HT-29 (cell line): ENCODE data around the gene HDGFL1. TPM values are rescaled to one million over a fixed set of nuclear protein-coding genes. Genes with fewer than 3 reads are reported as not detected.

Experiments
- DNase-seq: peaks from one replicate; pipeline ENCODE4 v3.0.0-alpha.2; 2015; ENCODE audit warnings: low spot score
- total RNA-seq: library from RNA; depleted of rRNA; stranded (reverse); fragments of >200 nt; shearing (Covaris generic); gene quantifications from 2 replicates; pipeline ENCODE4 v1.2.3, GENCODE V29; 2014

The HDGFL1 gene
- total RNA-seq, 1 experiment from 2014 or later = not detected

DNA sequence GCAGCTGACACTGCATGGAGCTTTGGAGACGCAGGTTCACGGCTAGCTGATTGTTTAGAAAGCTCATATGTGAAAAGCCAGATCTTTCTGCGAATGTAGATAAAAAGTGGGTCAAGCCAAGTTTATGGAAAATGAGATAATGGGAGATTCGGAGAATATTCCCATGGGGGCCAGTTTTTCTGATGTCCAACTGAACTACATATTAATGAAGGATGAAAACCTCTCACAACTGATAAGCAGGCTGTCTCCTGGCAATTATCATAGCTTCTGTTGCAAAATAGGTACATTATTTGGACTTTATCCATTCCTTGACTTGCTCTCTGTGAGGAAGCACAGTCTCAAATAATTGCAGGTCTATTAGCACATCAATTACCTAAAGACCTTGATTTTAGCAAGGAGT, 21.1 kb downstream of the HDGFL1 start:
- no peak for DNase-seq

DNA sequence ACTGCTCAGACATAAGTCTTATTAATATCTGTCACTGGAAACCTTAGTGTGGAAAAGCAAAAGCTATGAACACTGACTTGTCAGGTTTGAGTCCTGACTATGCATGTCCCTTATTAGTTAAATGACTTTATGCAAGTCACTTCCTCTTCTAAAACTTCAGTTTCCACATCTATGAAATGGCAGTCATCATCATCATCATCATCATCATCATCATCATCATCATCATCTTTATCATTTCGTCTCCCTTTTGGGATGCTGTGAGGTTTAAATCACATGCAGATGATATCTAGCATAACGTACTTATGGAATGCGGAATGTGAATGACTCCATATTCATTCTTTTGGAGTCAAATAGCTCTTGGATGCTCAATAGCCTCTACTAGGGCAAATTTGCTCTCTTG, 24.5 kb downstream of the HDGFL1 start:
- no peak for DNase-seq

DNA sequence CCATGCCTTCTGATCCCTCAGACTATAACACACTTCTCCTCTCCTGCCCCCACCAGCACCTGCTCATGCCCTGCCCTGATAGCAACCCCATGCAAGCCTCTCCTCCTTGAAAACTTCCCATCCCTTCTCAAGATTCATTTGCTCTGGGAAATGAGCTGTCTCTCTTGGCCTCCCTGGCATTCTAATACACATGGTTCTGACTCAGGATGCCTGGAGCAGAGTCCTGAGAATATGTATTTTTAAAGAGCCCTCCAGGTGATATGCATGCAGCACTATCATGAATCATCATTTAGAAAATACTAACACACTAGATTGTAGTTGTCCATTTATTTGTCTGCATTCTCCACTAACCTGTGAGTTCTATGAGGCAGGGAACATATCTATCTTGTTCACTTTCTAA, 26.6 kb downstream of the HDGFL1 start:
- no peak for DNase-seq

DNA sequence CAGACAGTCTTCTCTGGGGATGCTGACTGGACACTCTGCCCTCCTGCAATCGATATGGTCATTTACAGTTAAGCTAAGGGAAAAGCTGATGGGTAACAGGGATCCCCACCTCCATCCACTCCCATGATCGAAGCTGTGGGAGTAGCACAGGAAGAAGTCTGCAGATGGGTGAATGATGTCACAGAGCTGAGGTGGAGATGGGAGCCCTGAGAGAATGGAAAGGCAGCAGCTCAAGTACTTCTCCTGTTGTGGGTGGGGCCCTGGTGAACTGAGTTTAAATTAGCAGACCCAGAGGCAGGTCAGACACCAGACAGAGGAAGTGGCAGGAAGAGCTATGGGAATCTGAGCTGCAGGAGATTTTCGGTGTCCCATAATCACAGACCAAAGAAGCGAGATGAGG, 29.0 kb downstream of the HDGFL1 start:
- no peak for DNase-seq

DNA sequence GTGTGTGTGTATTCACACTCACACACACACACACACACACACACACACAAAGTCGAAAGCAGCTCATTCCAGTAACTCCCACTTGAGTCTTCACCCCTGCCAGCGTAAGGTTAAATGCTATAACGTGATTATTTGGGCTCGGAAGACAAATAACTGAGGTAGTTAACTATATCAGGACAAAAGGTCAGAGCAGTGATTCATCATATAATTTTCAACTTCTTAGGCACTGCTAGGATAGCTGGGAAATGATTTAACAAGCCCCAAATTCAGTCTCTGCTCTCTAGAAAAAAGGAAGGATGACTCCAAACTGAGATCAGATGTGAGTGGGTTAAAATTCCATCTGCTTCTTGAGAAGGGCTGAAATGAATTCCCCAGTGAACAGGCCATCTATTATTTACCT, 30.7 kb downstream of the HDGFL1 start:
- no peak for DNase-seq

DNA sequence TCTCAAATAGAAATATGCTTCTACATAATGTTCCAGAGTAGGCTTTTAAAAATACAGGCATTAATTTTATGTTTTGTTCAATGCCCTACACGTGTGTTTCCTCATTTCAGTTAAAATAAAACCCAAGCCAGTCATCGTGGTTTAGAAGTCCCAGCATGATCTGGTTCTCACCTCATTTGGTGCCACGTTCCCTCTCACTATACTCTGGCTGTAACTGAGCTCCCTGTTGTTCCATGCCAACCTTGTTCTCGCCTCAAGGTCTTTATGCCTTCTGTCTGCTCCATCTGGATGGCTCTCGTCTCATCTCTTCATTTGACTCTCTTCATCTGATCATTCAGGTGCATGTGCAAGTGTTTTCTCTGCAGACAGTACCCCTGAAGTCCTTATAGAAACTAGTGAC, 32.6 kb downstream of the HDGFL1 start:
- no peak for DNase-seq

DNA sequence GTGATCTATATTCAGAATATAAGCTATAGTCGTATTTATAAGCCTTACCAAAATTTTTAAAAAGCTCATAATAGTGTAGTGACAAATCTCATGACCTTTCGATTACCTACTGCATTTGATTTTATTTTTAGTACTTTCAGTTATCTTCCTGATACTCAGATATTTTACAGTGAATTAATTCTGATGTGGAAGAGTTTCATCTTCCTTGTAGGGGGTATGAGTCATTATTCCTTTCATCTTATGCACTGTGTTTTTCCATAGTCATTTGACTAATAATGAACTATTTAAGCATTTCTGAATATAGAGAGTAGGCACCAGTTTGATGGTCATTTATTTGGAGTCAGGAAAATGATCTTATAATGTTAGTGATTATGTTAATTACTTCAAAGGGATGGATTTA, 36.4 kb downstream of the HDGFL1 start:
- no peak for DNase-seq

DNA sequence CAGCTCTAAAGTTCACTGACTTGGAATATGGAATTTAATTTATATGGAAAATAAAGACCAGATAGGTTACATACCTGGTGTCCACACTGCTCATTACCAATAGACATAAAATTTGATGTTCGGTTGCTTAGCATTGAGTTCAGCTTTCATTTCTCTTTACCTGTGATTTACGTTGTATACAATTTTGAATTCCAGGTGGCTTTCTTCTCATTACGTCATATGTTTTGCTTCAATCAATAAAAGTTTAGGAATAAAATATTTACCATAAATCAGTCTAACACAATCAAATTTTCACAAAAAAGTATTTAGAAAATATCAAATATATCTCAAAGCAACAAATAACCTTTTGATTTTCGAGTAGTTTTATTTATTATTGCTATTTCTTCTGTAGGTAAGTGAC, 40.8 kb downstream of the HDGFL1 start:
- DNase-seq = no peak

DNA sequence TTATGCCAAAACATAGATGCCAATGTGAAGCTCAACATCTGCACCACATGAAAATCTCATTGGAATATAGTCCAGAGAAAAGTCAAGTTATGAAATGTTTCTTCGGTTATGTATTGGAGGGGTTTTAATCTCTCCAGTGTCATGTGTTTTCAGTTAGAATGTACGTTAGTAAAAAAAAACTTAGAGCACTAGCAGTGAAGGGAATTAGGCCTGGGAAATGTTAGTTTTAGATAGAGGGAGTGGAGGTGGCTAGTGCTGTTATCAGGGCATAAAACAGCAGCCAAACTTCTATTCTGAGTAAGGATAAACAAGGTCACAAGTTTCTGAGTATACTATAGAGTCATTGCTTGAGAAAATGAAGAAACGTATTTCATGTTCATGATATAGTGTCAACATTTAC, 42.9 kb downstream of the HDGFL1 start:
- no peak for DNase-seq

DNA sequence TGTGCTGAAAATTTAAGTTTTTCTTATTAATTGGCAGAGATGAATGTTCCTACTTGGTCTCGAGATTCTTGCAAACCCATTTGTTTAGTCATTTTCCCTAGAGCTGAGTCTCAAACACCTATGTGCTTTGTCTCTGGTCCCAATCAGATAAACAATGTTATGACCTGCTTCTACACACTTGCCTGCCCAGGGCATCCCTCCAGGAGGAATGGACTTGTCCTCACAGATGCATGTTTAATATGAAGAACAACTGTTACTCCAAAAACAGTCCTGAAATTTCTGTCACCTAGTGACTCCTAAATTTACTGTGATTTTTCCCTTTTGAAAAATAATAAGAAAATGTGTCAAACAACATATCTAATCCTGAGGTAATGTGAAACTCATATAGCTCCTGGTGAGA, 43.7 kb downstream of the HDGFL1 start:
- no peak for DNase-seq

DNA sequence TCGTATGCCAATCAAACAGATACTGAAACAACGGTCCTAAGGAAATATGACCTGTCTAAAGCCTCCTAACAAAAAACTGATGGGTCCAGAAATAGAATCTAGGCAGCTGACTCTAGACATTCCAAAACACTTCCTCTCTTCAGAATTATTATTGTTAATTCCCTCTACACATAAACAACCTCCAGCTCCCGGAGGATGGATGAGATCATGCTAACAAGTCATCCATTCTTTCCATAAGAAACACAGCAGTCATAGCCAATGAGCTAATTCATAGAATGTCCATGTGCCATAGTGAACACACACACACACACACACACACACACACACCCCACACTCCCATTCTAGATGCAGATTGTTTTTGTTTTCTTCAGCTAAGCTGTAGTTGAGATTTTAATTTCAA, 44.3 kb downstream of the HDGFL1 start:
- no peak for DNase-seq

DNA sequence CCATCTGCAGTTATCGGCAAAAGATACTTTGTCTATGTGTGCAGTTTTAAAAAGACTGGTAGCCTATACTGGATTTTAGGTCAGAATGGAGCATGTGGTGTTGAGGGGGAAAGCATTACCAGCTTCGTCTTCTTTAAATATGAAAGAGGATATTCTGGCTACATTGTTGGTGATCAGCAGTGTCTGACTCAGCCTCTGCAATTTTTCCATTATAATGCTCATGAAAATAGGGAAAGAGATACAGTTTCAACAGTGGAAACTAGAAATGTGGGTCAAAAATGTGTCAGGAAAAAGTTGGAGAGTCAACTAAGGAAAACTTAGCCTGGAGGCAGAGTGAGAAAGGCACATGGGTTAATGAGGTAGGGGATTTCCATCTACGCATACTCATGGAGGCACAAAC, 45.2 kb downstream of the HDGFL1 start:
- DNase-seq = no peak

DNA sequence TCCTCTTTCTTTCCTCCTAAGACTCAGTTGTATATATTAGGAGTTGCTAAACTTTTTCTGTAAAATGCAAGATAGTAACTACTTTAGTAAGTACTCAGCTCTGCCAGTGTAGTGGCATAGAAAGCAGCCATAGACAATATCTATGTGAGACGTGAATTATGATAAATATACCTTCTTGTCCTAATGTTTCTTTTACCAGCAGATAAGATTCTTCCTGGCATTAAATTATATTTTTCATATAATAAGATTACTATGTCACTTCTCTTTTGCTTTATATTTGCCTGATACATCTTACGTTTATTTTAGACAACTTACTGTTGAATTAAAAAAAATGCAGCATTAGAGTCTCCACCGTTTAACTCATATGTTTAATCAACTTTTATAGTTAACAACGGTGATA, 51.7 kb downstream of the HDGFL1 start:
- no peak for DNase-seq
